Measurements from ENCODE around the gene KCNV2. TPM values are rescaled to one million over a fixed set of nuclear protein-coding genes. Genes with fewer than 3 reads are reported as not detected.

Gene KCNV2
- total RNA-seq (not detected), polyA plus RNA-seq (not detected)

DNA sequence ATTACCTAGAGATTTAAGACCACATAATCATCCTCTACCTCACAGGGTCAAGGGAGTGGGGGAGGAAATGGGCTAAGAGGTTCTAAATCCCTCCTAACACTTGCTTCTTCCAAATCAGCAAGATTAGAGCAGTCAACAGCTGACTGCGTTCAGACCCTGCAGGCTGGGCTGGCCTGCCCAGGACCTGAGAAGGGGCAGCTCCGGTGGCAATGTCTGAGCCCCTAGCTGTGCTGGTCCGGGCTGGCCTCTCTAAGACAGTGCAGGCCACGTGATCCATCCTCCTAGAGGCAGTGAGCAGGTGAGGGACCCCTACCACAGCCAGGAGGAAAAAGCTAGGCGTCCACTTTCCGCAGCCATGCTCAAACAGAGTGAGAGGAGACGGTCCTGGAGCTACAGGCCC is at the start of gene KCNV2:
KCNV2 (plus strand) TSS at position 126 of the 400 bp plus-strand sequence; CDS start at position 356, 230 bp downstream.
- no peak within 1 kb of the TSS for H3K27ac Mint-ChIP-seq
- Histone ChIP-seq H3K4me1 (ENCODE audit: control insufficient read depth, insufficient read depth, low read length, poor library complexity, severe bottlenecking) (no peaks in the 10 kb centered on the region), H3K27me3 (ENCODE audit: control insufficient read depth, insufficient read depth, low read length) (no peaks in the 10 kb centered on the region), H3K36me3 (ENCODE audit: control insufficient read depth, insufficient read depth, low read length) (no peaks in the 10 kb centered on the region), H3K9me3 (ENCODE audit: control insufficient read depth in 2 of 2, low read length in 2 of 2) (no peaks in the 10 kb centered on the region), H3K4me3 (ENCODE audit: low read depth, low read length) (no peak within 1 kb of the TSS), H3K27ac (ENCODE audit: insufficient read depth, low read length, poor library complexity, severe bottlenecking) (no peak within 1 kb of the TSS)
- no peaks in the 10 kb centered on the region for H3K27me3 Mint-ChIP-seq
- H3K4me3 Mint-ChIP-seq: no peak within 1 kb of the TSS
- H3K4me1 Mint-ChIP-seq: no peaks in the 10 kb centered on the region
- ATAC-seq (ENCODE audit: low read depth in 2 of 2) (no peak), DNase-seq (no peak)
- peaks cover 9% of the 10 kb centered on the region for H3K36me3 Mint-ChIP-seq
- H3K9me3 Mint-ChIP-seq: peaks cover 0 to 4% (median 2%) of the 10 kb centered on the region in 7 donors

GRCh38 chr9:2673161-2673560 is 44.1 kb upstream of the KCNV2 start:
- Mint-ChIP-seq H3K27me3 (no peaks in the 10 kb centered on the region), H3K4me1 (no peaks in the 10 kb centered on the region), H3K9me3 (peaks cover 0 to 2% (median 0%) of the 10 kb centered on the region in 7 donors), H3K4me3 (no peak overlapping the region), H3K27ac (no peak overlapping the region), H3K36me3 (no peaks in the 10 kb centered on the region)
- Histone ChIP-seq H3K9me3 (ENCODE audit: control insufficient read depth in 2 of 2, low read length in 2 of 2) (no peaks in the 10 kb centered on the region), H3K36me3 (ENCODE audit: control insufficient read depth, insufficient read depth, low read length) (no peaks in the 10 kb centered on the region), H3K4me3 (ENCODE audit: low read depth, low read length) (no peak overlapping the region), H3K27me3 (ENCODE audit: control insufficient read depth, insufficient read depth, low read length) (no peaks in the 10 kb centered on the region), H3K4me1 (ENCODE audit: control insufficient read depth, insufficient read depth, low read length, poor library complexity, severe bottlenecking) (no peaks in the 10 kb centered on the region), H3K27ac (ENCODE audit: insufficient read depth, low read length, poor library complexity, severe bottlenecking) (no peak overlapping the region)
- DNase-seq (no peak), ATAC-seq (ENCODE audit: low read depth in 2 of 2) (no peak)

GRCh38 chr9:2674141-2674824 is 43.0 kb upstream of the KCNV2 start:
- DNase-seq (no peak), ATAC-seq (ENCODE audit: low read depth in 2 of 2) (no peak)
- H3K27ac ChIP-seq (ENCODE audit: insufficient read depth, low read length, poor library complexity, severe bottlenecking): no peak overlapping the region
- H3K36me3 ChIP-seq (ENCODE audit: control insufficient read depth, insufficient read depth, low read length): no peaks in the 10 kb centered on the region
- H3K4me1 ChIP-seq (ENCODE audit: control insufficient read depth, insufficient read depth, low read length, poor library complexity, severe bottlenecking): no peaks in the 10 kb centered on the region
- no peaks in the 10 kb centered on the region for H3K9me3 ChIP-seq (ENCODE audit: control insufficient read depth in 2 of 2, low read length in 2 of 2)
- Mint-ChIP-seq H3K9me3 (peaks cover 0 to 2% (median 0%) of the 10 kb centered on the region in 7 donors), H3K27ac (no peak overlapping the region), H3K4me3 (no peak overlapping the region), H3K27me3 (no peaks in the 10 kb centered on the region), H3K36me3 (no peaks in the 10 kb centered on the region), H3K4me1 (no peaks in the 10 kb centered on the region)
- H3K27me3 ChIP-seq (ENCODE audit: control insufficient read depth, insufficient read depth, low read length): no peaks in the 10 kb centered on the region
- H3K4me3 ChIP-seq (ENCODE audit: low read depth, low read length): no peak overlapping the region

DNA sequence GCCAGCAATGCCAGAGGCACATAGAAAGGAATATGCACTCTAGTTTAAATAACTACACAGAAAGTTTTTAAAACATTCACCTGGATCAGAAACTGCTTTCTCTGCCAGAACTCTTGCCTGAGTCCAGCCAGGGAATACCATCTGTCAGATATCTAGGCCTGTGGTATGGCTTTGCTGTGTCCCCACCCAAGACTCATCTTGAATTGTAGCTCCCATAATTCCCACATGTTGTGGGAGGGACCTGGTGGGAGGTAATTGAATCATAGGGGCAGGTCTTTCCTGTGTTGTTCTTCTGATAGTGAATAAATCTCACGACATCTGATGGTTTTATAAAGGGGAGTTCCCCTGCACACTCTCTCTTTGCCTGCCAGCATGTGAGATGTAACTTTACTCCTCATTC is 41.5 kb upstream of the KCNV2 start:
- Histone ChIP-seq H3K27ac (ENCODE audit: insufficient read depth, low read length, poor library complexity, severe bottlenecking) (no peak overlapping the region), H3K36me3 (ENCODE audit: control insufficient read depth, insufficient read depth, low read length) (no peaks in the 10 kb centered on the region), H3K27me3 (ENCODE audit: control insufficient read depth, insufficient read depth, low read length) (no peaks in the 10 kb centered on the region), H3K9me3 (ENCODE audit: control insufficient read depth in 2 of 2, low read length in 2 of 2) (no peaks in the 10 kb centered on the region), H3K4me3 (ENCODE audit: low read depth, low read length) (no peak overlapping the region), H3K4me1 (ENCODE audit: control insufficient read depth, insufficient read depth, low read length, poor library complexity, severe bottlenecking) (no peaks in the 10 kb centered on the region)
- Mint-ChIP-seq H3K4me1 (no peaks in the 10 kb centered on the region), H3K27me3 (no peaks in the 10 kb centered on the region), H3K27ac (no peak overlapping the region), H3K9me3 (peaks cover 0 to 2% (median 0%) of the 10 kb centered on the region in 7 donors), H3K36me3 (no peaks in the 10 kb centered on the region), H3K4me3 (no peak overlapping the region)
- ATAC-seq (ENCODE audit: low read depth in 2 of 2): no peak
- DNase-seq: no peak

GRCh38 chr9:2676466-2676865 is 40.8 kb upstream of the KCNV2 start:
- H3K9me3 Mint-ChIP-seq: peaks cover 0 to 2% (median 0%) of the 10 kb centered on the region in 7 donors
- DNase-seq (no peak), ATAC-seq (ENCODE audit: low read depth in 2 of 2) (no peak)
- no peak overlapping the region for H3K4me3 ChIP-seq (ENCODE audit: low read depth, low read length)
- H3K27me3 ChIP-seq (ENCODE audit: control insufficient read depth, insufficient read depth, low read length): no peaks in the 10 kb centered on the region
- H3K4me1 Mint-ChIP-seq: no peaks in the 10 kb centered on the region
- H3K27ac ChIP-seq (ENCODE audit: insufficient read depth, low read length, poor library complexity, severe bottlenecking): no peak overlapping the region
- no peaks in the 10 kb centered on the region for H3K36me3 ChIP-seq (ENCODE audit: control insufficient read depth, insufficient read depth, low read length)
- H3K4me1 ChIP-seq (ENCODE audit: control insufficient read depth, insufficient read depth, low read length, poor library complexity, severe bottlenecking): no peaks in the 10 kb centered on the region
- no peaks in the 10 kb centered on the region for H3K9me3 ChIP-seq (ENCODE audit: control insufficient read depth in 2 of 2, low read length in 2 of 2)
- H3K27ac Mint-ChIP-seq: no peak overlapping the region
- H3K36me3 Mint-ChIP-seq: no peaks in the 10 kb centered on the region
- no peaks in the 10 kb centered on the region for H3K27me3 Mint-ChIP-seq
- no peak overlapping the region for H3K4me3 Mint-ChIP-seq

- ATAC-seq (ENCODE audit: low read depth in 2 of 2): no peak
- Mint-ChIP-seq H3K9me3 (peaks cover 0 to 2% (median 0%) of the 10 kb centered on the region in 7 donors), H3K27ac (no peak overlapping the region), H3K27me3 (no peaks in the 10 kb centered on the region), H3K36me3 (no peaks in the 10 kb centered on the region), H3K4me1 (no peaks in the 10 kb centered on the region), H3K4me3 (no peak overlapping the region)
- no peak for DNase-seq
- no peak overlapping the region for H3K4me3 ChIP-seq (ENCODE audit: low read depth, low read length)
- H3K27ac ChIP-seq (ENCODE audit: insufficient read depth, low read length, poor library complexity, severe bottlenecking): no peak overlapping the region
- H3K9me3 ChIP-seq (ENCODE audit: control insufficient read depth in 2 of 2, low read length in 2 of 2): no peaks in the 10 kb centered on the region
- no peaks in the 10 kb centered on the region for H3K36me3 ChIP-seq (ENCODE audit: control insufficient read depth, insufficient read depth, low read length)
- no peaks in the 10 kb centered on the region for H3K4me1 ChIP-seq (ENCODE audit: control insufficient read depth, insufficient read depth, low read length, poor library complexity, severe bottlenecking)
- H3K27me3 ChIP-seq (ENCODE audit: control insufficient read depth, insufficient read depth, low read length): no peaks in the 10 kb centered on the region
Measured at GRCh38 chr9:2677915-2678889, 39.1 kb upstream of the KCNV2 start.

- Histone ChIP-seq H3K36me3 (ENCODE audit: control insufficient read depth, insufficient read depth, low read length) (no peaks in the 10 kb centered on the region), H3K4me1 (ENCODE audit: control insufficient read depth, insufficient read depth, low read length, poor library complexity, severe bottlenecking) (no peaks in the 10 kb centered on the region), H3K27ac (ENCODE audit: insufficient read depth, low read length, poor library complexity, severe bottlenecking) (no peak overlapping the region), H3K9me3 (ENCODE audit: control insufficient read depth in 2 of 2, low read length in 2 of 2) (no peaks in the 10 kb centered on the region), H3K4me3 (ENCODE audit: low read depth, low read length) (no peak overlapping the region), H3K27me3 (ENCODE audit: control insufficient read depth, insufficient read depth, low read length) (no peaks in the 10 kb centered on the region)
- Mint-ChIP-seq H3K36me3 (no peaks in the 10 kb centered on the region), H3K27ac (no peak overlapping the region), H3K4me3 (no peak overlapping the region), H3K27me3 (no peaks in the 10 kb centered on the region), H3K4me1 (no peaks in the 10 kb centered on the region), H3K9me3 (peaks cover 0 to 2% (median 0%) of the 10 kb centered on the region in 7 donors)
- DNase-seq (no peak), ATAC-seq (ENCODE audit: low read depth in 2 of 2) (no peak)
Measured at GRCh38 chr9:2679011-2679410, 38.3 kb upstream of the KCNV2 start.

Measured in CD4-positive, CD25-positive, alpha-beta regulatory T cell (primary cell).